Neuronal stem cell (in vitro differentiated cells): ENCODE measurements around the gene POLD1.
A peak's percentile ranks its signal among the peaks of the same experiment; 100 is the strongest.
"Not testable (repeated sequence)": the region's sequence is repeated elsewhere in the genome, so short reads cannot be mapped to it uniquely, and the experiment has no call there.

ENCODE experiments used
- DNase-seq: peaks from one replicate; pipeline ENCODE4 v3.0.0-alpha.2; 2013; ENCODE audit warnings: low spot score
- H2AFZ ChIP-seq: one replicate; pipeline ENCODE4 v1.6.1; 2013; ENCODE audit warnings: mild to moderate bottlenecking, low read length, inconsistent platforms
- H2AK5ac ChIP-seq: 2 replicates; pipeline ENCODE4 v1.6.1; 2013; ENCODE audit warnings: low read depth, mild to moderate bottlenecking, inconsistent platforms, low read length, moderate library complexity, mixed read lengths
- H2BK120ac ChIP-seq: 2 replicates; pipeline ENCODE4 v1.6.1; 2013; ENCODE audit warnings: low read depth, mild to moderate bottlenecking, inconsistent platforms, low read length, moderate library complexity, mixed read lengths
- H2BK12ac ChIP-seq: one replicate; pipeline ENCODE4 v1.6.1; 2013; ENCODE audit warnings: low read length, inconsistent platforms
- H2BK15ac ChIP-seq: 2 replicates; pipeline ENCODE4 v1.6.1; 2013; ENCODE audit warnings: mild to moderate bottlenecking, low read length, inconsistent platforms, mixed read lengths
- H2BK5ac ChIP-seq: one replicate; pipeline ENCODE4 v1.6.1; 2013; ENCODE audit warnings: inconsistent platforms, mild to moderate bottlenecking, low read length, moderate library complexity
- H3K14ac ChIP-seq: one replicate; pipeline ENCODE4 v1.6.1; 2013; ENCODE audit warnings: low read length, inconsistent platforms
- H3K18ac ChIP-seq: 2 replicates; pipeline ENCODE4 v1.6.1; 2013; ENCODE audit warnings: low read length, inconsistent platforms
- H3K23ac ChIP-seq: 2 replicates; pipeline ENCODE4 v1.6.1; 2013; ENCODE audit warnings: low read depth, mild to moderate bottlenecking, mixed read lengths, low read length, inconsistent platforms; ENCODE audit not compliant: poor library complexity
- H3K27ac ChIP-seq: replicated peaks from 3 replicates; pipeline ENCODE4 v1.5.1; 2013; ENCODE audit warnings: low read length, inconsistent platforms
- H3K27me3 ChIP-seq, 3 experiments: 2 replicates each; pipeline ENCODE4 v1.6.1; 2013; ENCODE audit warnings: low read length in 3 of 3, mild to moderate bottlenecking in 2 of 3, inconsistent platforms in 1 of 3, low read depth in 1 of 3, mixed read lengths in 1 of 3, moderate library complexity in 1 of 3; ENCODE audit not compliant: control insufficient read depth in 3 of 3, insufficient read depth in 3 of 3
- H3K36me3 ChIP-seq, 2 donors: replicated peaks in 1 of 2; 2 replicates each; pipeline ENCODE4 v1.6.1; 2013; ENCODE audit warnings: low read length in 2 of 2; ENCODE audit not compliant: control insufficient read depth in 2 of 2, insufficient read depth in 2 of 2
- H3K4ac ChIP-seq: 2 replicates; pipeline ENCODE4 v1.6.1; 2013; ENCODE audit warnings: inconsistent platforms, mild to moderate bottlenecking, low read length, moderate library complexity
- H3K4me1 ChIP-seq, 2 donors: 1 replicate in 1 of 2; 2 replicates in 1 of 2; pipeline ENCODE4 v1.6.1; 2013; ENCODE audit warnings: low read length in 2 of 2, low read depth in 1 of 2; ENCODE audit not compliant: control insufficient read depth in 2 of 2, insufficient read depth in 1 of 2
- H3K4me2 ChIP-seq: one replicate; pipeline ENCODE4 v1.6.1; 2013; ENCODE audit warnings: mild to moderate bottlenecking, low read length, inconsistent platforms; ENCODE audit not compliant: insufficient read depth, poor library complexity, severe bottlenecking
- H3K4me3 ChIP-seq, 2 donors: 2 replicates each; pipeline ENCODE4 v1.5.1; 2013; ENCODE audit warnings: low read length in 2 of 2, mild to moderate bottlenecking in 2 of 2, inconsistent platforms in 1 of 2, moderate library complexity in 1 of 2
- H3K79me1 ChIP-seq: one replicate; pipeline ENCODE4 v1.6.1; 2013; ENCODE audit warnings: low read depth, mild to moderate bottlenecking, inconsistent platforms, low read length, moderate library complexity
- H3K9ac ChIP-seq: one replicate; pipeline ENCODE4 v1.6.1; 2013; ENCODE audit warnings: mild to moderate bottlenecking, low read depth, low read length, inconsistent platforms; ENCODE audit not compliant: poor library complexity
- H3K9me3 ChIP-seq, 2 donors: replicated peaks in 1 of 2; 2 replicates each; pipeline versions ENCODE3 to v1.6.1; 2013; ENCODE audit warnings: low read length in 2 of 2, mild to moderate bottlenecking in 2 of 2, inconsistent platforms in 1 of 2, low read depth in 1 of 2, mixed read lengths in 1 of 2, moderate library complexity in 1 of 2; ENCODE audit not compliant: control insufficient read depth in 2 of 2, insufficient read depth in 1 of 2
- H4K8ac ChIP-seq: one replicate; pipeline ENCODE4 v1.6.1; 2013; ENCODE audit warnings: low read depth, mild to moderate bottlenecking, inconsistent platforms, low read length, moderate library complexity
- H4K91ac ChIP-seq: one replicate; pipeline ENCODE4 v1.6.1; 2013; ENCODE audit warnings: low read length, low read depth, mild to moderate bottlenecking, inconsistent platforms; ENCODE audit not compliant: poor library complexity
- WGBS, 2 donors: extraction: QIAGEN DNeasy Blood & Tissue Kit; methylation state at CpG; one replicate each; pipeline ENCODE4 v1.1.7; 2013; ENCODE audit warnings: missing lambda C conversion rate in 2 of 2, mixed read lengths in 1 of 2; ENCODE audit not compliant: insufficient read length in 2 of 2, insufficient replicate concordance in 1 of 2; ENCODE audit errors: extremely low coverage in 2 of 2; 5-methylcytosine and 5-hydroxymethylcytosine counted together

Gene POLD1

DNA sequence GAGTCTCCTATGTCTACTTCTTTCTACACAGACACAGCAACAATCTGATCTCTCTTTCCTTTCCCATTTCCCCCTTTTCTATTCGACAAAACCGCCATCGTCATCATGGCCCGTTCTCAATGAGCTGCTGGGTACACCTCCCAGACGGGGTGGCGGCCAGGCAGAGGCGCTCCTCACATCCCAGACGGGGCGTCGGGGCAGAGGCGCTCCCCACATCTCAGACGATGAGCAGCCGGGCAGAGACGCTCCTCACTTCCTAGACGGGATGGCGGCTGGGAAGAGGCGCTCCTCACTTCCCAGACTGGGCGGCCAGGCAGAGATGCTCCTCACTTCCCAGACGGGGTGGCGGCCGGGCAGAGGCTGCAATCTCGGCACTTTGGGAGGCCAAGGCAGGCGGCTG lies 6.8 kb downstream of the POLD1 start:
- H4K91ac ChIP-seq, H2BK12ac ChIP-seq, H3K14ac ChIP-seq, DNase-seq, H3K23ac ChIP-seq, H3K18ac ChIP-seq, H2BK5ac ChIP-seq, H2AFZ ChIP-seq, H3K4me1 ChIP-seq, H3K4ac ChIP-seq, H3K9ac ChIP-seq, H4K8ac ChIP-seq, H2BK15ac ChIP-seq, H2BK120ac ChIP-seq, H2AK5ac ChIP-seq, H3K27me3 ChIP-seq, H3K27ac ChIP-seq, H3K4me2 ChIP-seq, H3K4me3 ChIP-seq: not testable (repeated sequence)
- peaks cover 24 to 67% of the 10 kb centered on the region in 2 donors for H3K36me3 ChIP-seq
- H3K9me3 ChIP-seq: peaks cover 14 to 17% of the 10 kb centered on the region in 2 donors
- H3K79me1 ChIP-seq: peaks cover 18% of the 10 kb centered on the region
- WGBS, 2 donors: no CpG with 5 or more reads among the region's 23 CpGs

DNA sequence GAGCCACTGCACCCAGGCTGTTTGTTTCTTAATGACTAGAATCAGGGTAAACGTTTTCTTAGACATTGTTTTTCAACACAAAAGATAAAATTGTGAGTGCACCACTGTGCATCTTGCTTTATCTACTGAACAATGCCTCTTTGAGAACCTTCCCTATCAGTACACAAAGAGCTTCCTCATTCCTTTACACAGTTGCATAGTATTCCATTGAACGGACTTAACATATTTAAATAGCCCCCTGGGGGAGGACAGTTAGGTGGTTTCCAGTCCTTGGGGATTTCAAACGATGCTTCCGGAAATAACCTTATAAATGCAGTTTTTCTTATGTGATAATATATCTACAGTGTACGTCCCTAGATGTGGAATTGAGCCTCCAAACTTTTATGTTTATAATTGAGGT lies 8.6 kb downstream of the POLD1 start:
- Histone ChIP-seq H3K14ac (no peak overlapping the region), H2BK12ac (no peak overlapping the region), H2BK120ac (no peak overlapping the region), H3K9me3 (peaks cover 14 to 18% of the 10 kb centered on the region in 2 donors), H2BK15ac (no peak overlapping the region), H3K23ac (no peak overlapping the region), H2AK5ac (no peak overlapping the region), H3K4me3 (no peak overlapping the region), H3K18ac (no peak overlapping the region), H3K79me1 (peaks cover 6% of the 10 kb centered on the region), H2AFZ (no peak overlapping the region), H3K36me3 (peaks cover 15 to 53% of the 10 kb centered on the region in 2 donors), H3K9ac (no peak overlapping the region), H3K4me2 (no peak overlapping the region), H3K27ac (no peak overlapping the region), H2BK5ac (no peak overlapping the region), H4K91ac (no peak overlapping the region), H3K27me3 (no peaks in the 10 kb centered on the region), H3K4ac (no peak overlapping the region), H3K4me1 (no peaks in the 10 kb centered on the region), H4K8ac (no peak overlapping the region)
- DNase-seq: no peak
- WGBS, 2 donors: no CpG with 5 or more reads among the region's 5 CpGs

DNA sequence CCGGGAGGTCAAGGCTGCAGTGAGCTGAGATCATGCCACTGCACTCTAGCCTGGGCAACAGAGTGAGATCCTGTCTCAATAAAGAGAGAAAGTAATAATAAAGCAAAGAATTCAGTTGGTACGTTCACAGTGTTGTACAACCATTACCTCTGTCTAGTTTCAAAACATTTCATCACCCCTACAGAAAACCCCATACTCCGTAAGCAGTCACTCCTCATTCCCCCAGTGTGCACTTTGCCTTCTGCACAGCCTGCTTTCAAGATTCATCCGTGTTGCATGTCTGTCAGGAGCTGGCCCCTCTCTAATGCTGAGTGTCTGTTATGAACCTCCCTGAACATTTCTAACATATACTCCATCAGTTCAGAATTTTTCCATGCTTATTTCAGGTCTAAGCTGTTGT lies 9.4 kb downstream of the POLD1 start:
- no peak for DNase-seq
- H4K91ac ChIP-seq: no peak overlapping the region
- H3K27me3 ChIP-seq: no peaks in the 10 kb centered on the region
- H3K9ac ChIP-seq: no peak overlapping the region
- WGBS, 2 donors: no CpG with 5 or more reads among the region's 4 CpGs
- H3K36me3 ChIP-seq: peaks cover 15 to 49% of the 10 kb centered on the region in 2 donors
- H2BK12ac ChIP-seq: no peak overlapping the region
- no peaks in the 10 kb centered on the region for H3K4me1 ChIP-seq
- no peak overlapping the region for H2BK5ac ChIP-seq
- no peak overlapping the region for H3K27ac ChIP-seq
- H3K14ac ChIP-seq: no peak overlapping the region
- no peak overlapping the region for H3K4me3 ChIP-seq
- H2AFZ ChIP-seq: no peak overlapping the region
- no peak overlapping the region for H3K23ac ChIP-seq
- no peak overlapping the region for H2AK5ac ChIP-seq
- H3K9me3 ChIP-seq: peaks cover 15 to 20% of the 10 kb centered on the region in 2 donors
- H4K8ac ChIP-seq: no peak overlapping the region
- H2BK120ac ChIP-seq: no peak overlapping the region
- no peak overlapping the region for H3K18ac ChIP-seq
- peaks cover 9% of the 10 kb centered on the region for H3K79me1 ChIP-seq
- H3K4ac ChIP-seq: no peak overlapping the region
- H3K4me2 ChIP-seq: no peak overlapping the region
- H2BK15ac ChIP-seq: no peak overlapping the region

DNA sequence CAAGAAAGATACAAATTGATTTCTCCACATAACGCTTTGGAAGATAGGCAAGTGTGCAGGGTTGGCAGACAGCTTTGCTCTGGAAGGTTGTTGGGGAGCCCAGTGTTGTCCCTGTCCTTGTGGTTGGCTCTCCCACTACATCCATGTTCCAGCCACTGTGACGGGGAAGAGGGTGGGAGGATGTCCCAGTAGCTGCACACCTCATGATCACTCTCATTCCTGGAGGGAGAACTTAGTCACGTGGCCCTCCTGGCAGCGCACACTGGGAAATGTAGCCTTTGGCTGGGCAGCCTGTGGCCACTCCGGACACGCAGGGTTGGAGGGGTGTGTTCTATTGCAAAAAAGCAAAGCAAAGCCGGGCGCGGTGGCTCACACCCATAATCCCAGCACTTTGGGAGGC lies 9.9 kb downstream of the POLD1 start:
- H2AK5ac ChIP-seq: no peak overlapping the region
- no peaks in the 10 kb centered on the region for H3K4me1 ChIP-seq
- no peak overlapping the region for H3K18ac ChIP-seq
- H3K4ac ChIP-seq: no peak overlapping the region
- H2BK120ac ChIP-seq: no peak overlapping the region
- peaks cover 19 to 45% of the 10 kb centered on the region in 2 donors for H3K36me3 ChIP-seq
- no peak overlapping the region for H3K14ac ChIP-seq
- no CpG with 5 or more reads among the region's 9 CpGs for WGBS, 2 donors
- H3K9me3 ChIP-seq: peaks cover 16 to 20% of the 10 kb centered on the region in 2 donors
- H4K91ac ChIP-seq: no peak overlapping the region
- H2BK5ac ChIP-seq: no peak overlapping the region
- no peak overlapping the region for H2AFZ ChIP-seq
- H3K23ac ChIP-seq: no peak overlapping the region
- peaks cover 13% of the 10 kb centered on the region for H3K79me1 ChIP-seq
- H3K9ac ChIP-seq: no peak overlapping the region
- no peak overlapping the region for H3K4me3 ChIP-seq
- H2BK15ac ChIP-seq: no peak overlapping the region
- no peak overlapping the region for H2BK12ac ChIP-seq
- no peak overlapping the region for H3K4me2 ChIP-seq
- no peak overlapping the region for H3K27ac ChIP-seq
- peak overlapping the region; percentile 43 for H4K8ac ChIP-seq
- no peaks in the 10 kb centered on the region for H3K27me3 ChIP-seq
- no peak for DNase-seq
